GM19043 (cell line): ENCODE data around the gene HSPA5.
"Not testable (repeated sequence)": the region's sequence is repeated elsewhere in the genome, so short reads cannot be mapped to it uniquely, and the experiment has no call there.

Experiments used
- ATAC-seq: cut with Tn5 transposase; IDR thresholded peaks from one replicate; pipeline ENCODE4 v1.9.1; 2021; ENCODE audit warnings: low read depth; ENCODE audit not compliant: unreplicated experiment

Gene HSPA5

GRCh38 chr9:125243792-125244260 is 2.7 kb upstream of the HSPA5 start:
- no peak for ATAC-seq

- ATAC-seq = peak; percentile 10
Measured at GRCh38 chr9:125241863-125242739, 958 bp upstream of the HSPA5 start.

- no peak for ATAC-seq
Measured at GRCh38 chr9:125240649-125240999, 519 bp downstream of the HSPA5 start.

GRCh38 chr9:125239631-125240597 is 1.2 kb downstream of the HSPA5 start:
- no peak for ATAC-seq

GRCh38 chr9:125238915-125239446 is 2.2 kb downstream of the HSPA5 start:
- no peak for ATAC-seq

- no peak for ATAC-seq
Measured at GRCh38 chr9:125238127-125238914, 2.8 kb downstream of the HSPA5 start.

- ATAC-seq = not testable (repeated sequence)
Measured at GRCh38 chr9:125236520-125237159, 4.5 kb downstream of the HSPA5 start.

- no peak for ATAC-seq
Measured at GRCh38 chr9:125235804-125236519, 5.2 kb downstream of the HSPA5 start.

- not testable (repeated sequence) for ATAC-seq
Measured at GRCh38 chr9:125234099-125234498, 7.0 kb downstream of the HSPA5 start.

GRCh38 chr9:125233678-125234077 is 7.5 kb downstream of the HSPA5 start:
- no peak for ATAC-seq

GRCh38 chr9:125227761-125228160 is 13.4 kb downstream of the HSPA5 start:
- no peak for ATAC-seq

- ATAC-seq = not testable (repeated sequence)
Measured at GRCh38 chr9:125224858-125225257, 16.3 kb downstream of the HSPA5 start.

- no peak for ATAC-seq
Measured at GRCh38 chr9:125218621-125219020, 22.5 kb downstream of the HSPA5 start.

- no peak for ATAC-seq
Measured at GRCh38 chr9:125214186-125214585, 27.0 kb downstream of the HSPA5 start.

GRCh38 chr9:125204477-125204876 is 36.7 kb downstream of the HSPA5 start:
- ATAC-seq = no peak

- no peak for ATAC-seq
Measured at GRCh38 chr9:125202846-125203618, 38.1 kb downstream of the HSPA5 start.

- peak; percentile 98 for ATAC-seq
Measured at GRCh38 chr9:125200216-125201047, 40.7 kb downstream of the HSPA5 start, which contains the start of gene RABEPK. TSS of gene RABEPK (plus strand) at chr9:125200542. CDS start at chr9:125203014, 2,472 bp downstream.
